ENCODE data around the gene RASGRF1.
"Not testable (repeated sequence)": the region's sequence is repeated elsewhere in the genome, so short reads cannot be mapped to it uniquely, and the experiment has no call there.

The RASGRF1 gene

DNA sequence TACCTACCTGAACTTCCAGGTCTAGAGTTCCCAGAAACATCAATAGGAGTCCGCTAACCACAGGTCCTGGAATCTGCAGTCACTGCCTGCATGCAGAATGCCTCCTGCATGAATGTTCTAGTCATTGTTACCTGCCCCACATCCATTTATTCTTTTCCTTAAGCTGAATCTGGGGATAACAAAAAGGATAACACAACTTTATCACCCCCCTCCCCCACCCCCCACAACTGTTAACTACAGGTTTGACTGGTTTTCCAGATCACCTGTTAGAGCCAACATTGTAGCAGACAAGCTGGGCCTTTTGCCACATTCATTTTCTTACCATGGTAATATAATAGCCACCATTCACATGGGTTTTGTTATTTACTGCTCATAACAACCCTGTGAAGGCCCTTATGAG lies 141.1 kb downstream of the RASGRF1 start:
- no peak for DNase-seq

DNA sequence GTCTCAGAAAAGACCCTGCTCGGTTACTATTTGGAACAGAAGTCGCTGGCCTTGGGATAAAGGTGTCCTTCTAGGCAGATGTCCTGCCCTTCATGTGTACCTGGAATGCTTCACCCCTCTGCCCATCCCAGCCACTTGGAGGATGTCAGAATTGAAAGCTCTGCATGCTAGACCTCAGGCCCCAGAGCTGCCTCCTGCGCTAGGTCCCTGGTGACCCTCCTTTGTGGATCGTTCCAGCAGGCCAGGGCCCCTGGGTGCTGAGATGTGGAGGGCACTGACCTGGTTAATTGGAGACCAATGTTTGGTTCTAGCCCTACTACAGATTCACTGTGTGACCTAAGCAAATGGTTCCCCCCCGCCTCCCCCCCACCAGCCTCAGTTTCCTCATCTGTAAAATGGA lies 143.1 kb downstream of the RASGRF1 start:
- DNase-seq = no peak

DNA sequence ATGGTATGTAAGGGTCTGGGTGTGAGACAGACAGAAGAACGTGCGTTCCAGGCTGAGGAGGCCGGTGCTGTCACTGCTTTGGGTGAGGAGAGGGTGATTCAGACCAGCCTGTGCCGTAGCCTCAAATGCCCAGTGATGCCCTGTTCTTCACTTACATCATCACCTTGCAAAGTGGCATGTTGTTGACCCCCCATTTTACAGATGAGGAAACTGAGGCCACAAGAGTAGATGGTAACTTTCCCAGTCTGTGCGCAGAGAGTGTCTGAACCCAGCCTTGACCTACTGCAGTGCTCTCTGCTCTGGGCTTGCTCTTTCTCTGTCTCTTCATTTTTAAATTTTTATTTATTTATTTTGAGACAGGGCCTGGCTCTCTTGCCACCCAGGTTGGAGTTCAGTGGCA lies 144.1 kb downstream of the RASGRF1 start:
- DNase-seq = no peak

DNA sequence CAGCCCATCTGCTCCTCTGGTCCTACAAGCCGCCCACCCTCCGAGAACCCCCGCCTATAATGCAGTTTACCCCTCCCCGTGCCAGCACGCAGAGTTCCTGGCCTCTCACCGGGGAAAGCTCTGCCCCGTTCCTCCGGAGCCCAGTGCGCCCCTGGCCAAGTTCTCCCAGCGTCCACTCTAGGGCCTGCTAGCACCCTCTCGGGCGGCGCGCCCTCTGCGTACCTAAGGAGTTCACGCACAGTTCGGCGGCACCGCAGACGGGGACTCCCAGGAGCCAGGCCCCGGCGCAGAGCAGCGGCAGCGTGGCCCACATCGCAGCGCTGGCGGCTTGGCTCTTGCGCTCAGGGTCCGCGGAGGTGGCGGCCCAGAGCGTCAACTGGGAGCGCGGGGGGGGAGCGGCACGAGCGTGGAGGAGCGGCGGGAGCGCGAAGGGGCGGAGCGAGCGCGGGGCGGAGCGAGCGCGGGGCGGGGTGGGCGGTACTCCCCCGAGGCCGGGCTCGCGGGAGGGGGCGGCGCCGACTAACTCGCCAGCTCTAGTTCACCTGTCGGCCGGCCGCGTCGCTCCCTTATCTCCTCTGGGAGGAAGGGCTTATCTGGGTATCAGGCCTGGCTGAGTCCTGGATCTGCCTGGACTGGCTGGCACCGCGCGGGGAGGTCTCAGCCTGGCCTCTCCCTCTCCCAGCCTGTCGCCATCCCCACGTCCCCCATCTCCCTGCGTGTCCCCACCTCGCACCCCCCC lies 145.7 kb downstream of the RASGRF1 start, which contains the start of gene CTSH:
CTSH (minus strand) TSS at position 378 of the 739 bp plus-strand sequence; CDS start at position 313, 65 bp downstream.
- peak; percentile 84 for DNase-seq

DNA sequence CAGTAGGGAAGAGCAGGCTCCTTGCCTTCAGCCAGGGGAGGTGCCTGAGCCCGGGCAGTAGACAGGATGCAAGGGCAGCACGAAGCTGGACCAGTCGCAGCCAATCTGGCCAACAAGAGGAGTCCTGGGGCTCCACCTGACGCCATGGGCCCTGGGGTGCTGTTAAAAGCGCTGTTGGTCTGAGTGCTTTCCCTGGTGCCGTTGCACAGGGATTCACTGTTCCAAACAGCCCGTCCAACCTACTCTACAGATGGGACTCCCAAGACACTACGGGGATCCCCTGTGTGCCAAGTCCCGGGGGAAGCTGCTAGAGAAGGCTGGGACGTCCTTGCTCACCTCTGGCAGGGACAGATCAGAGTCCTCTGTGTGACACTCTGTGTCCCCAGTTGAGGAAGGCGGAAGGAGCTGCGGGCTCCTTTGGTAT lies 146.4 kb downstream of the RASGRF1 start:
- no peak for DNase-seq

DNA sequence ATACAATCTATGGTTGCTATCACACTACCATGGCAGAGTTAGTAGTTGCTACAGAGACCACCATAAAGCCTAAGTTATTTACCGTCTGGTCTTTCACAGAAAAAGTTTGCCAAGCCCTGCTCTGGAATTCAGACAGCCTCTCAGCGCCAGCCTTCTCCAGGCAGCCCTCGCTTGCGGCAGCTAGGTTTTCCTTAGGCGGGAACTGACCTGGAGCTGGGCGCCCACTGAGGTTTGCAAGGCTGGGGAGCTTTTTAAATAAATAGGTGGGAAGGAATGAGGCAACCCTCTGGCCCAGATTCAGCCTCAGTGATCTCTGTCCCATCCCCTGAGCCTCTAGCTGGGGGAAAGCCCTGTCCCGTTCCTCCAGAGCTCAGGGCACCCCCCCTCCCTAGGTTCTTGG lies 146.9 kb downstream of the RASGRF1 start:
- DNase-seq = no peak

DNA sequence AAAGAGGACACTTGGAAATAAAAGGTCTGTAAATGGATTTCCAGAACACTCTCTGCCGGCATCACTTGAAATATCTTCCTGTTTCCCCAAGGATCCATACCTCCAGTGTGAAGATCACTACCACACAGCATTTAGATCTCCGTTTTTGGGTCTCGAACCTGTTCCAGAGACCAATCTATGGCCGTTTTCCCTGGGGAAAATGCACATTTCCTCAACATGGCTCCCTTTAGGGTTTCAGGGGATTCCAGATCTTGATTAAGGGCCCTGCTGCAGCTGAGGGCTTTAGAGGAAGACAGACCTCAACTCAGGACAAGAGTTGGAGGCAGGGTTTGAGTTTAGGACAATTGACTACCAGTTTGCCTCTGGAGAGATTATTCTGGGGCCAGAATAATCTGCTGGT lies 147.8 kb downstream of the RASGRF1 start:
- no peak for DNase-seq

DNA sequence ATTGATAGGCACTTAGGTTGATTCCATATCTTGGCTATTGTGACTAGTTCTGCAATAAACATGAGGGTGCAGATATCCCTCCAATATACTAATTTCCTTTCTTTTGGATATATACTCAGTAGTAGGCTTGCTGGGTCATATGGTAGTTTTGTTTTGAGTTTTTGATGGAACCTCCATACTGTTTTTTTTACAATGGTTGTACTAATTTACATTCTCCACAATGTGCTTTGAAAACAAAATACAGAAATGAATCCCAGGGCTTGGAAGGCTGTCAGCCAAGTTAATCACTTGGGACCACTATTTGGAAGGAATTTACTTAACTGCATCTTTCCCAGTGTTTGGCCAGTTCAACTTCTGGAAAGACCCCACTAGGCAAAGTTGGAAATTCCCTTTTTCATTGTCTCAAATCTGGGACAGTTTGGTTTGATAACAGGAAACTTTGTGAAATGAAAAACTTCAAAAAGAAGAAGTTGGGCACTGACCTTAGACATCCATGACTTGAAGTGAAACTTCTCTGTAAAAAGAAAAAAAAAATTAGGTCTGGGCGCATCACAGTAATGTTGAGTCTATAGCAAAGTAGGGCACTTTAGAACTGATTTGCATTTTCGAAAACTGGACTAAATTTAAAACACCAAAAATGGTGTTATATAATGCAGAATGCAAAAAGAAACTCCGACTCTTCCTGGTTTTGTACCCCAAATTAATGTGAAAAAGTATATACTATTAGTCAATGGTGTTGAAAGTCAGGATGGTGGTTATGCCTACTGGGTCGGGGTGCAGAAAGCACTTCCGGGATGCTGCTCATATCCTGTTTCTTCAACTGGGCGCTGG lies 151.7 kb downstream of the RASGRF1 start:
- peak; percentile 42 for DNase-seq

DNA sequence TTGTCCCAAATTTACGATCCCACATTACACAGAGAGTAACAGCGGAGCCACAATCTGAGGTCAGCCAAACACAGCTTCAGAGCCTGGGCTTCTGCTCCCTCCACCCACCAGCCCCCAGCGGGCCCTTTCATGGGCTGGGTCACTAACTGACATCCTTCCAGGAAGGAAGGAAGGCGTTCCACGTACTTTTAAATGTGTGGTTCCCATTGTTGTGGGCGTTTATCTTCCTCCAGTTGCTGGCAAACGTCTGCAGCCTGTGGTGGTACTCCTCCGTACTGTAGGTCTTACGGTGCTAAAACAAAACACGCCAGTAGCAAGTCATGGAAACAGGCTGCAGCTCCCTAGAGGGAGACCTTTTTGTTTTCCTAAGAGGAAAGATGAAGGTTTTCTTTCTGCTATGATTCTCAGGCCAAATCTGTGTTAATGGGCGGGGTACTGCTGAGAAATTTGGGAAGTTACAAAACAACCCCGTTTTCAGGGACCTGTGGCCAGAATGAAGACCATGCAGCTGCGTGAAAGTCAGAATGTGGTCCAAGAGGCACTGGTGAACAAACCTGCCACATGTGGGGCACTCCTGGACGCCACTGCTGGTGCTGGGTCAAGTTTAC lies 153.3 kb downstream of the RASGRF1 start:
- peak; percentile 23 for DNase-seq

DNA sequence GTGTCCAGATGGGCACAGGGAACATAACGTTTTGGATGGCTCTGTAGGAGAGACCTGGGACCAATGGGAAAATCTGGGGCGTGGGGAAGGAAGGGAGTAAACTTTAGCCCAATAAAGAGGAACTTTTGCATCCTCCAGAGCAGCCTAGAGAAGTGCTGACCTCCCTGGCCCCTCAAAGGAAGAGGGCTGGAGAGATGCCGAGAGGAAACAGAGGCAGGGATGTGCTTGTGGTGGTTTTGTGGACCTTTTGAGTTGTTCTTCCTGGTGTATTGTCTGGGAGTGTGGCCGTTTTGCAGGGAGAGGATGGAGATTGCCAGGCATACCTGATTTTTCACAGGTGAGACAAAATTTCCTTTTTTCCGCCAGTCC lies 155.9 kb downstream of the RASGRF1 start:
- no peak for DNase-seq

DNA sequence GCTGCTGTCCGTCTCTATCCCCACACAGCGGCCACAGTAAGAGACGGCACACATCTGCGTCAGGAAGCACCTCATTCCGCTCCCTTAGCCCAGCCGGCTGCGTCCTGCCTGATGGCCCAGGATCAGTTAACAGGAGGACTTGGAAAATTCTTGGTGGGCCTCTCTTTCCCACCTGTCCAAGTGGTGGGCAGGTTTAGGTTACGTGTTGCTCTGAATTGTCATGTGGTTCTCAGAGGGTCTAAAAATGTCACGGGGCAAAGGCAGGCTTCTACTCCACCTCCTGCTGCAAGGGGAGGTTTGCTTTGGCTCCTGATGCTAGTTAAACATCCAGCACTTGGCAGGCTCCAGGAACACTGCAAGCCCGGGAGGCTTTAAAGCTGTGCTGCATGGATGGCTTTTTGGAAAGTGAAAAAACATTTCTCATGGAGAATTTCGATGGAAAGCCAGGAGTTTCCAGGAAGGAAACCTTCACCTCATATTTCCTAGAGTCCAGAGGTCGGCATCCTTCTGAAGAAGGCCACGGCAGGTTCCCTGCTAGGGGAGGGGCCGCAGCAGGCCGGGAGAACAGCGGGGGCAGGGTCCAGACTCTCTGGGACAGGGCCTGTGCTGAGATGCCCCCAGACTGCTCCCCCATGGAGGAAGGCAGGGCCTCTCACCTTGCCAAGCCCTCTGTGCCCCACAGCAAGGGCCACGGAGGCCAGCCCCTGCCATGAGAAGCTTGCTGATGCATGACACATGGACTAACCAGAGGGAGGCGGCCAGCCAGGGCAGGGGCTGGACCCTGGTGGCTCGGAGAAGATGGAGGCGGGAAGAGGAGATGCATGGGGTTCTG lies 156.5 kb downstream of the RASGRF1 start:
- DNase-seq = no peak

DNA sequence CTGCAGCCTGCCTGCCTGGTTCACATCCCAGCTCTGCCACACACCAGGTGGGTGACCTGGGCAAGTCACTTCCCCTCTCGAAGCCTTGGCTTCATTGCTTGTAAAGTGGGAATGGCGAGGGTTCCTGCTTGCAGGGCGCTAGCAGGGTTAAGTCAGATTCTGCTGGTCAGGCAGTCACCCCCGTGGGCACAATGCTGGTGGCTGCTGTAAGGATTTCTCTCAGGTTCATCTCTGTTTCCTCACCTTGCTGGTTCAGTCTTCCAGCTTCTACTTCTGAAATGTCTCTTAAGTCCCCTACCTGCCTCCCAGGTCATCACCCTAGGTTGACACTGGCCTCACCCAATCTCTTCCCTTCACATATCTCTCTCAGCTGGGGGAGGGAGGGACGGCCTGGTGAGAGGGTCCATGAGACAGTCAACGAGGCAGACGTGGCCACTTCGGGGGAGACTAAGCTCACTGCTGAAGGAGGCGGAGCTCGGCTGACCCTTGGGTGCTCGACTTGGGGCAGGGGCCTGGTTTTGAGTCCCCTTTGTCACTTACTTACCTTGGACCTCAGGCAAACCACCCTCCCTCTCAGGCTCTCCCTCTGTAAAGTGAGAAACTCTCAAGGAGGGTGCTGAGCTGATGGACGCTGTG lies 157.3 kb downstream of the RASGRF1 start:
- DNase-seq = no peak

DNA sequence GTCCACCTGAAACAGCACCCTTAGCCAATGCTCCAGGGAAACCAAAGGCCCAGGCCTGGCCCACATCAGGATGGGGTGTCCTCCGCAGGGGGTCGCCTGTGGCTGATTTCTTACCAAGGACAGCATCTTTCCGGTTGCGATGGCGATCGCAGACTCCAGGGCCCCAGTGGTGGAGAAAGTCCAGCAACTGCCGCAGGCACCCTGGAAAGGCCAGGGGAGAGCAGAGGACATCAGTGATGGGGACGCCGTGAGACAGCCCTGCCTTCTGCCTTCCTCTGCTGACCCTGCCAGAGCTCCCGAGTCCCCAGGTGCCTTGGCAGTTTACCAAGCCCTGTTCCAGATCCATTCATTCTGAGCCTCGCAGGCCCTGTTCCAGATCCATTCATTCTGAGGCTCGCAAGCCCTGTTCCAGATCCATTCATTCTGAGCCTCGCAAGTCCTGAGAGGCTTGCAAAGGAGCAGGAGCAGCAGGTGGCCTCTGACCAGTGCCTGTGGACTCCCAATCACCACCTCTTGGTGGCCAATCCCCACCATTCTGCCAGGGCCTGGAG lies 158.2 kb downstream of the RASGRF1 start:
- no peak for DNase-seq

DNA sequence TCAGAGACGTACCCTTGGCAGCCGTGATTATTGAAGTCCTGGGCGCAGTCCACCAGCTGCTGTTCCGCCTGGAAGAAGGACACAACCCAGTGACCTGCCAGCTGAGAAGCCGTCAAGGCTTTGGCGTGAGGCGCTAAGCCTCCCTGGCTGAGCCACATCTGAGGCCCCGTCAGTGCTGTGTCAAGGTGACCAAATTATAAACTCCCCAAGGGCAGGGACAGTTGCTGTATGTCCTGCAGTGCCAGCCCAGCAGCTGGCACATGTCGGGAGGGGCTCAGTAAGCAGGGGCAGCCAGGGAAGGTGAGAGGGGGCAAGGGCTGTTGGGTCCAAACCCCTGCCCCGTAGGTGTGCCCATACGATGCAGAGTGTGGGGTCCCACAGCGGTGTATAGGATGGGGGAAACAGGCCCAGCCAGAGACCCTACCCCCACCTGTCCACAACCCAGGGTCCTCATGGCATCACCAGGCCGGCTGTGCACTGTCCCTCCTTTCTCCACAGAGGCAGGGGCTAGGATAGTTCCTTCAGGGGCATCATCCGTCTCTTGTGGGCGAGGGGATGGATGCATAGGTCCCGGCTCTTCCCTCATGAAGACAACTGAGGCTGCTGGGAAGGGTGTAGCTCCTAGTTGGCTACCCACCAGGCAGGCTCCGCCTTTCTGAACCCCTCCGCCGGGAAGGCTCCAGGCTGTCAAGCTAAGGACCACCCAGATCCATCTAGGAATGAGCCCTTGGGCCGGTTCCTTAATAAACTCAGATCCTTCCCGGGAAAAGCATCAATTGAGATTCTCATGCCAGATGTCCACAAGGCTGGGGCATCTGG lies 158.9 kb downstream of the RASGRF1 start:
- no peak for DNase-seq

DNA sequence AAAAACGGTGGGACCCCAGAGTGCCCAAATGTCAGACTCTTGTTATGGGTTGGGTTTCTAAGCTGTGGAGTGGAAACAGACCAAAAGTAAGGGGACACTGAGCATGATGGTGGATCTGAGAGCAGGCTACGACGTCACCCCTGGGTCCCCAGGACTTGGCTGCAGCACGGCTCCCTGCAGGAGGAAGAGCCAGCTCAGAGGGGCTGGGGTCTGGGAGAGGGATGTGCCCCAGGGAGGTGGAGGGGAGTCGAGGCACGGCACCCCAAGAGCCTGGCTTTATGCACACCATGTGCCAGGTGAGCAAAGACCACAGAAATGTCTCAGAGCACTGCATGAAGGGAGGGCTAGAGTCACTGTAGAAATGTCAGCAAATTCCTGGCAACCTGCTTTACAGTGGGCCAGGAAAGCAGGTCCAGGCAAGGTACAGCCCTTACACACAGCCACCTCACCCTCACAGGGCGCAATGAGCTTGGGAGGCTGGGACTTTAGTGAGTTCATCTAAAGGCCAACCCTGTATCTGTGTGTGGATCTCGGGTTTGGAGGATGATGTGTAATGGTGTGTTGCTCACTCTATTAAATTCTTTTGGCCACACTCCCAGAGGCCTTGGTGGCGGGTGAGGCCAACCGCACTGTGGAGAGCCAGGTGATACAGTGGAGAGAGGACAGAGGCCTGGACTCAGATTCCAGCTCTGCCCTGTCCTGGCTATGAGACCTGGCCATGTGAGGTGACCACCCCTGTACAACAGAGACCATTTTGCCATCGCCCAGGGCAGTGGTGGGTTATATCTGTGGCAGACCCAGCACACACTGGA lies 159.8 kb downstream of the RASGRF1 start:
- DNase-seq = no peak

DNA sequence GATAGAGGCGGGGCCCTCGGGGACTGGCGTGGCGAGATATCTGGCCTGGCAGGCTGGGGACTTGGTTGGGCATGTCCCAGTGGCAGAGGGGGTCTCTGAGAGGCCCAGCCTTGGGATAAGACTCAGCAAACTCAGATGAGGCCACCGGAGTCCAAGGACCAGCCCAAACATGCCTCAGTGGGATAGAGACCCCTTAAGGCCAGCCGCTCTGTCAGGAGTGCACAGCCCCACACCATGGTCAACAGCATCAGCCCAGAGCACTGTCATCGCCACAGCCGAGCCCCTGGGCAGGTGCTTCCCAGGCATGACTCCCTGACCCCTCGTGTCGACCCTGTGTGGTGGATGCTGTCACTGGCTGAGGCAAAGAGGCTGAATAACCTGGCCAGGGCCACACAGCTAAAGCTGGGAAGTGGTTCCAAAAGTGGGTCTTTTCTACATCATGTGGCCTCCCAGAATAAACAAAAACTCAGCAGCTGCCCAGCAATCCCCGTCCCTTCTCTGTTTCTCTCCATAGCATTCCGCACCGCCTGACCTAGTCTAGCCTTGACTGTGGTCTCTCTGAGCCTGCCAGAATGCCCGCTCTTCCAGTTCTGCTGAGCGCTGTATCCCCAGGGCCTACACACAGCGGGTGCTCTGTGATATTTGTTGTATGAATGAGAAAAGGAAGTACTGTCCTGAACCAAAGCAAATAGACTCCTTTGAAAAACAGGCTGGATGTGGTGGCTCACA lies 160.9 kb downstream of the RASGRF1 start:
- no peak for DNase-seq

DNA sequence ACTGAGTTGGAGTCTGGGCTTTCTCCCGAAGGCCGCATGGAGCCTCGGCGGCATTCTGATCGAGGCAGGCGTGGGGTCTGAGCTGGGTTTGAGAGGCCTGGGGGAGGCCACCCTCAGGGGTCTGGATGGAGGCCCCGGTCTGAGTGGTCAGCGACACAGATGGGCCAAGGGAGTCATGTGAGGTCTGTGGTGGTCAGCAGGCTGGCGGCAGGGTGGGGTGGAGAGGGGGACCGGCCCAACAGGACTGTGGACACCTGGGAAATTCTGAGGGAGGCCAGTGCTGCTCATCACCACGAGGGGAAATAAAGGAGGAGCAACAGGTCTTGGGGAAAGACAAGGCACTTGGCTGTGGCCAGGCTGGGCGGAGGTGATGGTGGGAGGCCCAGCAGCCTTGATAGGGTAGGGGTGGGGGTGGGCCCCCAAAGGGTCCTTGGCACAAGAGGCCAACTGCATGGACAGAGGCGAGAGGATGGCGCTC lies 161.9 kb downstream of the RASGRF1 start:
- DNase-seq = no peak

DNA sequence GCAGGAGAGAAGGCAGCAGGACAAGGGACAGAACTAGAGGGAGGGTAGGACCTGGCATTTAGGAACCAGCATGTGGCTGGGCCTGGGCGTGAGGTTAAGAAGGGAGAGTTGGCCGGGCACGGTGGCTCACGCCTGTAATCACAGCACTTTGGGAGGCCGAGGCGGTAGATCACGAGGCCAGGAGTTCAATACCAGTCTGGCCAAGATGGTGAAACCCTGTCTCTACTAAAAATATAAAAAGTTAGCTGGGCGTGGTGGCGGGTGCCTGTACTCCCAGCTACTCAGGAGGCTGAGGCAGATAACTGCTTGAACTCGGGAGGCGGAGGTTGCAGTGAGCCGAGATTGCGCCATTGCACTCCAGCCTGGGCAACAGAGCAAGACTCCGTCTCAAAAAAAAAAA lies 162.4 kb downstream of the RASGRF1 start:
- DNase-seq = not testable (repeated sequence)

DNA sequence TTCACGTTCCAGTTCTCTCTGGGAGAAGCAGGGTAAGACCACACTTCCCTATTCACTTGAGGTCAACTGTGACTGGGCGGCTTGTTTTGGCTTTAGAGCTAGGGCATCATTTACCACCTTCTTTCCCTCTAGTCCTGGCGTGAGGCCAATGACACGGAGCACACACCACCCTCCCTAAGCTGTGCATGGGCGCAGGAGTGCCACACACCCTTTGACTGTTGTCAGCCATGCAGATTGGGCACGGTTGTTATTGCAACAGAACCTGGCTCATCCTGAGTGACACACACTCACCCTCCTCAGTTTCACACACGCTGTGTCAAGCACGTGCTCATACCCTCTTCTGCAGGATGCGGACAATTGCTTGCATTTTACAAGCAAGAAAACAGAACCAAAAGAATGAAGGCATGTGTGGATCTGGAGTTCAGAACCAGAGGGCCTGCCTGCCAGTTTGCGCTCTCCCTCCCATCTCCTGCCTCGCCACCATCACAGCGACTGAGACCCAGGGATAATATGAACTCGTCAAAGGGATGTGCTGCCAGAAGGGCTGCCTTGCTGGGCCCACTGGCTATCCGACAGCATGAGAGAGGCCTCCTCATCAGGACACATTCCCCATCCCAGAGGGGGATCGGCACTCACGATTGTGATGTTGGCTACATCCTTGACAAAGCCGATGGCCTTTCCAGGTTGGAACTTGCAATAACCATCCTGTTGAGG lies 163.3 kb downstream of the RASGRF1 start:
- DNase-seq = no peak
